GM21423 (cell line): ENCODE measurements around the gene GFY.

ENCODE experiments used
- ATAC-seq: cut with Tn5 transposase; IDR thresholded peaks from one replicate; pipeline ENCODE4 v1.9.1; 2021; ENCODE audit warnings: mild to moderate bottlenecking, moderate library complexity; ENCODE audit not compliant: unreplicated experiment

The GFY gene

DNA sequence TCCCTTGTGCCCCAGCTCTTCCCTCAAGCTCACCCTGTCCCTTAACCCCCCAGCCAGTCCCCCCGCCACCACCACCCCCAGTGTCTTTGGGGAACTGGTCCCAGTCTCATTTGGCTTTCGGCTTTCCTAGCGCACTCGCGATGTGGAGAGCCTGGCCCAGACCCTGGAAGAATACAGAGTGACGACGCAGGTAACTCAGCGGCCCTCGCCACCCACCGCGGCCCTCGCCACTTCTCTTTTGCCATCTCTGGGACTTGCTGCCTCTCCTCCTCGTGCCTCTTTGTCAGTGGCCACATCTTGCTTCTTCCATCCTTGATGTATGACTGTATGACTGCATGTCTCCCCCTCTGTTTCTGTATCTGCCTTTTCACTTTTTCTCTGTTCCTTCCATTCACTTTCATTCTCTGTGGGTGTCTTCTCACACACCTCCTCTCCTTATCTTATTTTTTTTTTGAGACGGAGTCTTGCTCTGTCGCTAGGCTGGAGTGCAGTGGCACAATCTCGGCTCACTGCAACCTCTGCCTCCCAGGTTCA, 17.6 kb upstream of the GFY start:
- no peak for ATAC-seq

DNA sequence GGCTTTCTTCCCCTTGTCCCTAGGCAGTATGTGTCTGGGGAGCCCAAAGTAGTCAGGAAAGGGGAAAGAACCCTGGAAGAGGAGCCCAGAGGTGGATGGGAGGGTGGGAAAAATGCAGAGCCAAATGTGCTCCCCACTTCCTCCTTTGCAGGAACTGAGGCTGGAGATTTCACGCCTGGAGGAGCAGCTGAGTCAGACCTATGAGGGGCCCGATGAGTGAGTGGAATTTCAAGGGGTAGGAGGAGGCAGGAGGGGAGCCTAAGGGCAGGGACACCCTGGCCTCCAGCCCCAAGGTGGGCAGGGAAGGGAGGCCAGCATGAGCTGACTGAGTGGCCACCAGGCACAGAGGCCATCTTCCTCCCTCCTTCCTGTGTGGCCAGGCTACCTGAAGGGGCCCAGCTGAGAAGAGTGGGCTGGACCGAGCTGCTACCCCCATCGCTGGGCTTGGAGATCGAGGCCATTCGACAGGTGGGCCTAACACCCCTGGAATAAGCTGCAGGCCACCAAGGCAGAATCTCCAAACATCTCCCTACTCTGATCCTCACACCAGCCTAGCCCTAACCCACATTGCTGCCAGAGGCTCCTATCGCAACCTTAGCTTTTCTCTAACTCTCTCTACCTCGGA, 16.3 kb upstream of the GFY start:
- no peak for ATAC-seq

DNA sequence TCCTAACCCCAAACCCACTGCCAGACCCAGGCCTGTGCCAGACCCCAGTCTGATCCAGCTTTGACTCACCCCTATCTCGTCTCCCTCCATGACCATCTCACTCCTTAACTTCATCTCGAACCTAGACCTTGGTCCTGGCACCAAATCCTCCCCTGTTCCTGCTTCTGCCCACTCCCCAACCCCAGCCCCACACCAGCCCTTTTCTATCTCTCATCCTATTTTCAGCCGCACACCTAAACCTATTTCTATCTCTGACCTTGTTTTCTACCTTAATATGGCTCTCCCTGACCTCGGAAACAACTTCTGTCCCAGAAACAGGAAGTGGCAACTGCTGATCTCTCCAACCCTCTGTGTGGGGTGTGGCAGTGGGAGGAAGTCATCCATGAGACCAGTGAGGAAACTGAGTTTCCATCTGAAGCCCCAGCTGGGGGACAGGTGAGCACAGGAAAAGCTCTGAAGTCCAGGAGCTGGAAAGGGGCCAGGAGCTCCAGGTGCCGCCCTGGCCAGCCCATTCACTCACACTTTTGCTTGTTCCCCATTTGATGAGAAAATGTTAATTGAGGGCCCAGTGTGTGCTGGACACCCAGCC, 15.7 kb upstream of the GFY start:
- no peak for ATAC-seq

DNA sequence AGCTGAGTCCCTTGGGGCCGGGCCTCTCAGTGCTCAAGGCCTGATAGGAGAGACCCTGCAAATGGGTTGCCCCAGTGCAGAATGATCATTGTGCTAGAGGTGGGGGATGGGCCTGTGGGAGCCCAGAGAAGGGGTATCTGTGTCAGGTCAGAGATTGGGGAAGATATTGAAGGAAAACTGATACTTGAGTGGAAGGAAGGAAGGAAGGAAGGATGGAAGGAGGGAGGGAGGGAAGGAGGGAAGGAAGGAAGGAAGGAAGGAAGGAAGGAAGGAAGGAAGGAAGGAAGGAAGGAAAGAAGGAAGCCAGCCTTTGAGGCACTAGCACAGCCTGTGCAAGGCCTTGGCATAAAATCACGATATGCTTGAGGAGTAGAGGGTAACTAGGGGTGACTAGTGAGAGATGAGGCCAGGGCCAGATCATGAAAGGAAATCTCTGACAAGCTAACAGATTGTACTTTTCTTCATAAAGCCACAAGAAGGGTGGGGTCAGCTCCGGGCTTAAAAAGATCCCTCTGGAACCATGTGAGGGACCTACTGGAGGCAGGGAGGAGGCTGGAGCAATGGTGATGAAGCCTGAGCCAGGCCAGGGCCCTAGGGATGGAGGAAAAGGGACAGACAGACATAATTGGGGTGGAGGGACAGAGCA, 13.4 kb upstream of the GFY start:
- no peak for ATAC-seq

DNA sequence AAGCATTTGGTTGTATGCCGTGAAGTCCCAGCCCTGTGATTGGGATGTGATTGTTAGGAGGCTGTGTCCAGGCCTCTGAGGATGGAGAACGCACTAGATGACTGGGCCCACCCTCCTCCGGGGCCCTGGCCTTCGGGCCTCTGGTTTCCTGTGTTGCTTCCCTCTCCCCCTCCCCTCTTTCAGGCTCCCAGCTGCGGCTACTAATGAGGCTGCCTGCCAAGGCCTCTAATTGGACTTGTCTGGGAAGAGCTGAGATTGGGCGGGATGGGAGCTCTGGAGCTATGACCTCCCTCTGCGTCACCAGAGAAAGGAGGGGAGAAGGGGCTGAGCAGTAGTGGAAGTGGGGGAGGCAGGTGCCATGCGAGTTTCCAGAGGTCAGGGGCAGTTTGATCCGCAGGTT, 11.8 kb upstream of the GFY start:
- no peak for ATAC-seq

DNA sequence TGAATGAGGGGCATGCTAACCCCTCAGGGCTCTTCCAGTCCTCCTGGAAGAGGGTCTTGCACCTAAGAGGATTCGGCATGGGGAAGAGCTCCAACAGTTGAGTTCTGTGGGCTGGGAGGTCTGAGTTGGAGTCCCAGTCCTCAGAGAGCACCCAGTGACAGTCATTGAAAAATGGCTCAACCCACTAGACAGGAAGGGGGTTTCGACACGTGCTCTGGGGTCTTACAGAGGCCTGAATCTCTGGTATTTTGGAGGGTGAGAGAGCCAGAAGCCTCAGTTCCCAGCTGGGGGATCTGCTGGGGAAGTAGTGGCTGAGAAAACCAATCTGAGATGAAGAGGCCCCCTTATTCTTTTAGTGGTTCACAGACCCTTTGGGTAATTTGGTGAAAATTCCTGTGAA, 10.9 kb upstream of the GFY start:
- ATAC-seq, result no peak

DNA sequence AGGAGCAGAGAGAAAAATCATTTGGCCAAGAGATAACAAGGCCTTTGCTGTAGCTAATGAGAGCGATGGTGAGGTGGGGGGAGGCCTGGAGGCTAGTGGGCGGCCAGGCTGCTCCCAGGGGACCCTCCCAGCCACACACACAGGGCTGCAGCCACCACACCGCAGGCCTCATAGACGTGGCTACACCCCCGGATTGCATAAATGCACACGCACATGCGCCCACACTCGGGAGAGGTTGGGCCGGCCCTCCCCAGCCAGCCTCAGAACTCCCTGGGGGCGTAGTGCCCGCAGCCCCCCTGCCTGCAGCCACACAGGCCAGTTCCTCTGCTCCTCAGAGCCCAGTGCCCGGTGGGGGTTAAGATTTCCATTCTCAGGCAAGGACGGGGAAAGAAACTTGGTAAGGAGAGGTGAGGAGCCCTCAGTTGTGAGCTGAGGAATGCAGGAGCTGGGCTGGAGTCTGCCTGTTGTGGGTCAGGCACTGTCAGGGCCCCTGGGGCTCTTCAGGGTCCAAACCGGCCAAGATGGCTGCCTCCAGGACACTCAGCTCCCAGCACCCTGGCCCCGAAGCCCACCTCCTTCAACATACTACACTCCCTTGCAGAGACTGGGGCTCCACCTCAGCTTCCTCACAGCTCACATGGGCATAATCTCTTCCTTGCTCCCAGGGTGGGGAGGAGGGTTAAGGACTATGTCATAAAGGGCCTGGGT, 9.9 kb upstream of the GFY start:
- ATAC-seq, result no peak

DNA sequence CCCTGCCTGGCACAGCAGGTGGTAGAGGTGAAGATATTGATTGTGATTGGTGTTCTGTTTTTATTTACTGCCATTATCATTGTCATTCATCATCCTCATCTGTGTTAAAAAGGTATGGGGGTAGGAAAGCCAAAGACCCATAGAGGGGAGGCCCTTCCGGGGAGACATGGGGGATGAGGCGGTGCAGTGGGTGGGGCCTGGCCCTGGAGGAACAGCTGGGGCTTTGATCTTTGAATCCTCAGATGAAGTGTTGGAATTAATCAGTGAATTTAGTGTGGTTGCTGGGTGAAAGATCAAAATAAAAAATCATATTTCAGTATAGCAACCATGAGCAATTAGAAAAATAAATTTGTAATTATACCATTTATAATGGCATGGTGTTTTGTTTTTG, 9.4 kb upstream of the GFY start:
- no peak for ATAC-seq

DNA sequence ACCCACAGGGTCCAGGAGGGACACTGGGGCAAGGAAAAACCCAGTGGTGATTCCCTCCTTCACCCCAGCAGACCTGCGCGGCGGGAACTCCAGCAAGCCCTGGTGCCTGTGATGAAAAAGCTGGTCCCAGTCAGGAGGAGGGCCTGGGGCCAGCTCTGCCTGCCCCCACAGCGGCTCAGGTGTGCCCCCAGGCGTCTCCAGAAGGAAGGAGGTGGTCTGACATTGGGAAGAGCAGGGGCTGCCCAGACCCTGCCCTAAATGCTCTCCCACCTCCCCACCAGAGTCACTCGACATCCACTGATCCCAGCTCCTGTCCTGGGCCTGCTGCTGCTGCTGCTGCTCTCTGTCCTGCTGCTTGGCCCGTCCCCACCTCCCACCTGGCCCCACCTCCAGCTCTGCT, 8.1 kb upstream of the GFY start:
- no peak for ATAC-seq

DNA sequence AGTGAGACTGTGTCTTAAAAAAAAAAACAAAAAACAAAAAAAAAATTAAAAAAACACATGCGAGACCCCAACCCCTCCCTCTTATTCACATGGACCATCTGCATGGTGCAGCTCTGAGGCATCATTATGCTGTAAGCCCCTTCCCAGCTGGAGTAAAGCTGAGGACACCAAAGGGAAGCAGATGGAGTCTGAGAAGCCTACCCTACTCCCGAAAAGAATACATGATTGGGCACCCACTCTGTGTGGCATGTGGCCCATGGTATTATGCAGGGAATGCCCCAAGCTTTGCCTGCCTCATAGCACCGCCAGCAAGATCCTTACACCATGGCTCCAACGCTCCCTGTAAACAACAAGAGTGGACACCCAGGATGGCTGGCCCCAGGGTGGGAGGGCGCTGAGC, 6.7 kb upstream of the GFY start:
- no peak for ATAC-seq

DNA sequence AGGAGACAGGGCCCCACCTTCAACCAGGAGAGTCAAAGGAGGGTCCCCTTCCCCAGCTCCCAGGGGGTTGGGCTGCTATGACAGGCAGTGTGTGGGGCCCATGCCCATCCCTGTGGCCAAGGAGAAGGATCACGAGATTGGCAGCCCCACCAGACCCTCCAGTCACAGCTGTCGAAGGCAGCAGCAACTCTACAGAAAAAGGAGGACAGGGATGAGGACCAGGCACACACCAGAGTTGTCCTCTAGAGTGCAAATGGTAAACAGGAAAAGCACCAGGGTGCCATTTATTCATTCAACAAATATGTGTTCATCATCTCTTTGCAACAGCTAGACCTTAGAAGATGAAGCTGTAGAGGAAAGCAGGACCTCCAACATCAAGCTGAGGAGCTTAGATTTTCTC, 6.0 kb upstream of the GFY start:
- ATAC-seq, result no peak

DNA sequence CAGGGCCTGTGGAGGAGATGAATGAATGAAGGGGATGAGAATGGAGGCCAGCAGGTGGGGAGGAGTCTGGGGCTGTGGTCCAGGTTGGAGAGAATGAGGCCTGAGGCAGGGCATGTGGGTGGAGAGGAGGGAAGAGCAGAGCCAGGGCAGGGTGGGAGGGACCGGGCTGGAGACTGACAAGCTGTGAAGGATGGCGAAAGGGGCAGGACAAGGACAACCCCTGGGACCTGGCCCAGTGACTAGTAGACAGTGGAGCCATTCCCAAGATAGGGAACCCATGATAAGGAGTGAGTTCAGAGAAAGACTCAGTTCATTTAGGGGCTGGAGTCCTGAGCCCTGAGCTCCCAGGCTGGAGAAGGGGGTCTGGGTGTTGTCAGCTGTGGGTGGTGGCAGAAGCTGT, 5.0 kb upstream of the GFY start:
- ATAC-seq, result no peak

DNA sequence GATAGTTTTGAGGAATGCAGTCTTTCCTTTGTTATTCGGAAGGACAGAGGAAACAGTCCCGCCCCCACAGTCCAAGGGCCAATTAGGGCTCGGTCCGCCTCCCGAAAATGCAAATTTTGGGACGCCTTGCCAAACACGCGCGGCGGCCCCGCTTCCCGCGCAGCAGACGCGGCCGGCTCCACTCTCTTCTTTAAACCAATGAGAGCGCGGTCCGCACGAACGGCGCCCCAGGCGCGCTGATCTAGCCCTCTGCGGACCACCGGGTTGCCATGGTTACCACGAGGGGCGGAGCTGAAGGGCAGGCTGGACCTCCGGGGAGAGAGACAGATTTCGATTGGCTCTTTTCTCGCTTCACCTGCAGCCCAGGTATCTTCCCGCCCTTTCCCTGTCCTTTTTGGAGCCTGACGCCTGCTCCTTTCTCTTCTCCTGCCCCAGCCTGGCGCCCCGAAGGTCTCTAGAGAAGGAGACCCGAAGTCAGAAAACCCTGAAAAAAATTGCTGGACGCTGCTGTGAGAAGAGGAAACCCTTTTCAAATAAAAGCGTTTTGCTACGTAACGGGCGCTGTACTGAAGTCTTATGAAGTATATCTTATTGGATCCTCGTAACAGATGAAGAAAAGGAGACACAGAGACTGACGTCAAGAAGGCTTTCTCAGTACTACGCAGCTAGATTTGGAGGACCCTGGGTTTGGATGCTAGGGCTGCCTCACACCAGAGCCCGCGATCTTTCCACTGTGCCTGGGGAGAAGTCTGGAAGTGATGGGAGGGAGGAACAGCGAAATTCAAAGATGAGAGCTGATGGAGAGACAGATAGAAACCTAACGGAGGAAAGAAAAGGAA, 3.9 kb upstream of the GFY start:
- ATAC-seq, result no peak

DNA sequence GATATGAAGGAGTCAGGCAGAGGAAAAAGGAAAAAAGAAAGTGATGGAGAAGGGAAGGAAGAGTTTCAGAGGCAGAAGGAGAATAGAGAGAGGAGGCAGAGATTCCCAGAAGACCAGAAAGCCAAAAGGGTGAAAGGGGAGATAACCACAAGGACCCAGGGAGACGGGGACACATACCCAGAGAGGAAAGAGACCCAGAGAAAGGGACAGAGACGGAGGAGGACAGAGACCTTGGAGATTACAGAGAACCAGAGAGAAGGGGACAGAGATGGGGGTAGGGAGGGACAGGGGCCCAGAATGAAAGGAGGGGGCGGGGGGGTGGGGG, 3.3 kb upstream of the GFY start:
- no peak for ATAC-seq

DNA sequence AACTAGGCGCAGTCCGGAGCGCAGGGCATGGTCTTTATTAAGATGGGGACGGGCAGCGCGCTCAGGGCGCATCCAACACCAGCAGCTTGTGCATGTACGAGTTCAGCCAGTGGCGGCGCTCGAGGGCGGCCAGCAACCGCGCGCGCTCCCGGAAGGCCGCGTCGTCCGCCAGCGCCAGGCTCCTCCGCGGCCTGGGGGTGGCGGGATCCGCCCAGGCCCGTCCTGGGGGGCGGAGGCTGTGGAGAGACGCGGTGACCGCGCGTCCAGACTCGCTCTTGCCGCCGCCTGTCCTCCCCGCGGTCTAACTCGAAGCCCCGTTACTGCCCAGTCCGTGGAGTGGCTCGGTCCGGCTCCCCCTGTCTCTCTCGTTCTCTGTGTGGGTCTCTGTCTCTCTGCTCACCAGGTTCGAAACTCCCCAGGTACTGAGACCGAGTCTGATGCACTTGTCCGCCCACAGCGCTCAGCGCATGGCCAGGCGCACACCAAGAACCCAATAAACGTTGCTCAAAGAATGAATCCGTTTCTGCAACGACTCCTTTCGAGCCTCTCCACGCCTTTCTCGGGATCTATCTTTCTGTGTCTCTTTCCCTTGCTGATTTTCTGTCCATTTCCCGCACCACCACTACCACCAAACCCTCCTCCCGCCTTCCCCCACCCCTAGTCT, 2.6 kb upstream of the GFY start:
- ATAC-seq, result no peak

DNA sequence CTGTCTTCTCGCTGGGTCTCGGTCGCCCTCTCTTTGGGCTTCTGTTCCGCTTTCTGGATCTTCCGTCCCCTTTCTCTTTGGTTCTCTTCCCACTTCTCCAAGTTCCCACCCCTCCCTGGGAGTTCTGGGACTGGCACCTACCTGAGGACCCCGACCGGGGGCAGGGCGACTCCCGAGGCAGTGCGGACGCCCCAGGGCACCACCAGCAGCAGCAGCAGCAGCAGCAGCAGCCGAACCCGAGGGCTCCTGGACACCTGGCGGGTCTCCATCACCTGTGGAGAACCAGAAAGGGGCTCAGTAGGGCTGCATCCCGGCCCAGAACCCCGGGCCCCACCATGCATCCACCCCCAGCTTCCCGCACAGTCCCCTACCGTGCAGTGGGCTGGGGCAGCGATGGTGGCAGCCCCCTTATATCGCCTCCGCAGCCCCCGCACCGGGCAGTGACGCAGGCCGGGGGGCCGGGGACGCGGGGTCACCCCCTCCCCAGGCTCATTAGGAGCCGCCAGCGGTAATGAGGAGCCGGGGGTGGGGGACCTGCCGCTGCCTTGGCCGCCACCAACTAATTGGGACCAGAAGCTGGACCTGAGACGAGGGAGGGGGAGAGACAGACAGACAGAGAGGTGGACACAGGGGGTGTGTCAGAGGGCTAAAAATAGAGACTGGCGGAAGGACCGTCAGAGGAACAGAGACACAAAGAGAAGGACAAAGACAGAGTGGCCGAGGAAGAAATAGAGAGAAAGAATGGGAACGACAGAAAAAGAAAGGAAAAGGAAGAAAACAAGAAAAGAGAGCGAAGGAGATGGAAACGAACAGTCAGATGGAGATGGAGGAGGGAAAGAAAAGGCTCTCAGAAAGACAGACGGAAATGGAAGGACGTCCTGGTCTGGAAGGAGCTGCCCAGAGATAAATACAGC, 1.9 kb upstream of the GFY start, which contains the start of gene PTH2:
Gene PTH2, minus strand, starts transcription at position 371 of the 914 bp plus-strand sequence. Its CDS starts 102 bp downstream, at position 269.
- ATAC-seq, result no peak

DNA sequence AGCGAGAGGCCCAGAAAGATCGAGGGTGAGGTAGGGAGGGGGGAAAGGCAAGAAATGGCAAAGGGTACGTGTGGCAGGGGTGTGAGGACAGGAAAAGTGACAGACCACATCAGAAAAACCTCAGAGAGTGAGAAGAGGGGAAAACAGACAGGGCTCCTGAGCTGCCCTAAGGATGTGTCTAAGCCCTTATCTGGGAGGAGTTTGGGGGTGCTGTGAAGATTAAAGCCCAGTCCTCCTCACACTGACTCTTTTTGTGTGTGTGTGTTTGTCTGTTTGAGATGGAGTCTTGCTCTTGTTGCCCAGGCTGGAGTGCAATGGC, 1.2 kb upstream of the GFY start:
- no peak for ATAC-seq

DNA sequence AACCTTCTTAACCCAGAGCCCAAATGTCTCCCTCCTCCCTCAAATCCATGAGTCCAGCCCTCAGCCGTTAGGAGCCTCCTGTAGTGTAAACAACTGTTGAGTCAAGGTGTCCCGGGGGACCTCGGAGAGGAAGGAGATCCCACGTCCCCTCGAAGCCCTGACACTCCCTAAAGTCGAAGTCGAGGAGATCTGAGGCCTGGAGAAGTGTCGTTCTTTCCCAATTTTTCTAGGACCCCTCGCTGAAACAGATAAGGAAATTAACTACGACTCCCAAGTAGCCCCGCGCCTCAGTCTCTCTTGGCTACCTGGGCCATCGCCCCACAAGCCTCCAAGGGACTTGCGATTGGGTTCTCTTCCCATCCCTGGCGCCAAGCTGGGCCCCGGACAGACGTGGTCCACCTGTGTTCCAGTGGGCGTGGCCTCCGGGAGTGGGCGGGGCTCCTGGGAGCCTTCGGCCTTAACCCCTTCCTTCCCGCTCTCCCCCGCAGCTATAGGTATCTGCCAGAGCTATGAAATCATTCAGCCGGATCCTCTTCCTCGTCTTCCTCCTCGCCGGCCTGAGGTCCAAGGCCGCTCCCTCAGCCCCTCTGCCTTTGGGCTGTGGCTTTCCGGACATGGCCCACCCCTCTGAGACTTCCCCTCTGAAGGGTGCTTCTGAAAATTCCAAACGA, 869 bp downstream of the GFY start:
- ATAC-seq, result no peak

DNA sequence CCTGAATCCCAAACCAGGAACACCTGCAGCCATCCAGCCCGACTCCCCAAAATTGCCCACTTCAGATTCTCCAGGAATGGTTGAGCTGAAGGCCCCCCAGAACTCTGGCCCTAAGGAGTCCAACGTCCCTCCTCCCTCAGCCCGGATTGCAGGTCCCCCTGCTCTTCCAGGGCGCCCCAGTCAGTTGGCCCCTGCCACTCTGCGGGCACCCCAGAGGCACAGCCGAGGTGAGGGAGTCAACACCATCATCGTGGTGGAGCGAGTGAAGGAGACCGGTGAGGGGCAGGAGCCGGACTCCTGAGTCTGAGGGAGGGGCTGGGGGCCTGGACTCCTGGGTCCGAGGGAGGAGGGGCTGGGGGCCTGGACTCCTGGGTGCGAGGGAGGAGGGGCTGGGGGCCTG, 2.2 kb downstream of the GFY start:
- no peak for ATAC-seq
